ENCODE data around the gene CCDC110.

The CCDC110 gene

DNA sequence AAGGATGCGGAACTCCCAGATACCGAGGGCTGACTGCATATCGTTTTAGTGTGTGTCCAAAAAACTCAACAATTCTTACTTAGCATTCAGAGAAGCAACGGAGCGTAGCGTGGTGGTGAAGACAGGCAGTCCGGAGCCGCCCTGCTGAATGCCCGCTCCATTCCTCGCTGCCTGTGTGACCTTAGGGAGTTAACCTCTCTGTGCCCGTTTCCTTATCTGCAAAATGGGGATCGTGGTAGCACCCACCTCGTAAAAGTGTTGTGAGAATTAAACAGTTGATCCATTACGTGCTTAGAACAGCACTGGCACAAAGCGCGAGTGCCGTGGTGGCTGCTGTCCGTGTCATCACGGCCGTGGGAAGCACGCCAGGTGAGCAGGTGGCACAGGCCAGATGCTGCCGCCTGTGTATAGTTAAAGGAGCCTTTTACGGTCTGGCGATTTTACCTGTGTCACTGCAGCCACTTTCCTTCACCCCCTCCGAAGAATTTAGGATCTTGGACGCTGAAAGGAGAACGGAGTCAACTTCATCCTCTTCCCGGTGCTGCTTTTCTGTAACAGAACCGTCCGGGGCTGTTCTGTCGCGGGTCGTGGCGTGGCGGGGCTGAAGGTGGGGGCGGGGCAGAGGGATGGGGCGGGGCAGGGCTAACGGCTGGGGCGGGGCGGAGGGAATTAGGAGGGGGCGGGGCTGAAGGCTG is 885 bp downstream of the CCDC110 start:
- Histone ChIP-seq H3K4me3 (ENCODE audit: low read length) (peak overlapping the region; percentile 76), H3K27me3 (ENCODE audit: insufficient read depth, low read length) (peaks cover 26% of the 10 kb centered on the region), H3K9ac (ENCODE audit: low read depth, low read length) (peak overlapping the region; percentile 18; the same call in 1 of the 2 replicates), H3K4me1 (ENCODE audit: insufficient read depth, low read length) (0 out of 2 replicates have a peak, but pooled peaks cover 10% of the 10 kb centered on the region), H3K9me3 (ENCODE audit: insufficient read depth, low read depth, low read length) (no peaks in the 10 kb centered on the region), H3K27ac (ENCODE audit: low read depth, low read length) (no peak overlapping the region), H3K36me3 (ENCODE audit: insufficient read depth, low read length) (no peaks in the 10 kb centered on the region)
- WGBS = 9% methylated on average over 27 of the region's 41 CpGs

DNA sequence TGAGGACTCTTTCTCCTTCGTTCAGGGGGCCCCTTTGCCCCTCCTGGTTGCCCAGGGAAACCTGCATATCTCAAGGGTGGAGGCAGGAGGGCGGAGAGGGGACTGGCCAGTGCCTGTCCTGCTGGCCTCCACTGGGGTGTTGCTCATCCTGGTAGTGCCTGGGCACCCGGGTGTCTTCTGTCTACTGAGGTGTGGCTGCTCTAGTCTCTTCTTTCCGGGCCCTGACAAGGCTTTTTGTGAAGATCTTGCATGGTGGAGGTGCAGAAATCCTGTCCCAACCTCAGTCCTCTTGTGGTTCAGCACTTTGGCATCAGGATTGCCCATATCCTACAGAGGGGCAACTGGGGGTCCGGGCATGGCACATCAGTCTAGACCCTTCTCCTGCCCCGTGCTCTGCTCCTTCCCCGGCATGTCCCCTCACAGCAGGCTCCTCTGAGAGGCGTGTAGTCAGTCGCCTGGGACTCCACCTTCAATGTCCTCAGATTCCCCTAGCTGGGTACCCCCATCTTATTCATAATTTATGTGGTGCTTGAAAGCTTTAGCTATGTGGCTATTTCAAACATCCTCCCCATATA is 1.9 kb downstream of the CCDC110 start:
- H3K4me3 ChIP-seq (ENCODE audit: low read length) = no peak overlapping the region
- no peak overlapping the region for H3K27ac ChIP-seq (ENCODE audit: low read depth, low read length)
- no peaks in the 10 kb centered on the region for H3K36me3 ChIP-seq (ENCODE audit: insufficient read depth, low read length)
- 62% methylated on average over 9 of the region's 9 CpGs for WGBS
- H3K4me1 ChIP-seq (ENCODE audit: insufficient read depth, low read length) = 0 out of 2 replicates have a peak, but pooled peaks cover 10% of the 10 kb centered on the region
- H3K9ac ChIP-seq (ENCODE audit: low read depth, low read length) = no peak overlapping the region
- peaks cover 26% of the 10 kb centered on the region for H3K27me3 ChIP-seq (ENCODE audit: insufficient read depth, low read length)
- H3K9me3 ChIP-seq (ENCODE audit: insufficient read depth, low read depth, low read length) = no peaks in the 10 kb centered on the region

DNA sequence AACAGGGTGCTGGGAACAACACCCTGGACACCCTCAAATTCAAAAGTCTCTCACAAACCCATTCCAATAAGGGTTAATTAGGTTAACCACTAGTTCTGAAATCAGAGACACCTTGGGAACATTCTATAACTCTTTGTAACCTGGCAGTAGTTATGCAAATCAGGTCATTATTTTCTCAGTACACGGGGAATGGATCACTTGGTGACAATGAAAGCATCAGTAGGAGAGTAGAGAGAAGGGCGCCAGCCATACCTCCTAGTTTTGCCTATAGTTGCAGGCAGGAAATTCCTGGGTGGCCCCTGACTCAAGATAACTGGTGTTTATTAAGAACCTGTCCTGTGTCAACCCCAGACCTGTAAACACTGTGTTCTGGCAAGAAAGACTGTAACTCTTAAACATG is 2.5 kb downstream of the CCDC110 start:
- H3K9ac ChIP-seq (ENCODE audit: low read depth, low read length) = no peak overlapping the region
- peaks cover 14% of the 10 kb centered on the region; the same call in 1 of the 2 replicates for H3K4me1 ChIP-seq (ENCODE audit: insufficient read depth, low read length)
- H3K36me3 ChIP-seq (ENCODE audit: insufficient read depth, low read length) = no peaks in the 10 kb centered on the region
- no peak overlapping the region for H3K4me3 ChIP-seq (ENCODE audit: low read length)
- no peak overlapping the region for H3K27ac ChIP-seq (ENCODE audit: low read depth, low read length)
- 77% methylated on average over 2 of the region's 2 CpGs for WGBS
- H3K9me3 ChIP-seq (ENCODE audit: insufficient read depth, low read depth, low read length) = no peaks in the 10 kb centered on the region
- H3K27me3 ChIP-seq (ENCODE audit: insufficient read depth, low read length) = peaks cover 26% of the 10 kb centered on the region

DNA sequence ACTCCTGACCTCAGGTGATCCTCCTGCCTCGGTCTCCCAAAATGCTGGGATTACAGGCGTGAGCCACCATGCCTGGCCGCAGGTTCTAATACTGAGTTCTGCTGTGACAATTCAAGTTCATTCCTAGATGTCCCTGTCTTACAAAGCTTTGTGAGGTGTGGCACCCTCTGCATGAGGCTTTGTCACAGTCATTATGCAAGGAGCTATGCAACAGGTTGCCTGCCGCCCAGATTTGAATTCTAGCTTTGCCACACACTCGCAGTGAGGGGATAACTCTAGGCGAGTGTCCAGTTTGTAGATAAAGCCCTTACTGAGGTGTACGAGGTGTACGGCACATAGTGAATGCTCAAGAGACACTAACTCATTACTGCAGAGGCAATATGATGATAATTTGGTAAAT is 3.5 kb downstream of the CCDC110 start:
- Histone ChIP-seq H3K27ac (ENCODE audit: low read depth, low read length) (no peak overlapping the region), H3K9ac (ENCODE audit: low read depth, low read length) (no peak overlapping the region), H3K9me3 (ENCODE audit: insufficient read depth, low read depth, low read length) (no peaks in the 10 kb centered on the region), H3K36me3 (ENCODE audit: insufficient read depth, low read length) (no peaks in the 10 kb centered on the region), H3K4me3 (ENCODE audit: low read length) (no peak overlapping the region), H3K4me1 (ENCODE audit: insufficient read depth, low read length) (peaks cover 14% of the 10 kb centered on the region; the same call in 1 of the 2 replicates), H3K27me3 (ENCODE audit: insufficient read depth, low read length) (peaks cover 26% of the 10 kb centered on the region)
- 89% methylated on average over 8 of the region's 8 CpGs for WGBS

DNA sequence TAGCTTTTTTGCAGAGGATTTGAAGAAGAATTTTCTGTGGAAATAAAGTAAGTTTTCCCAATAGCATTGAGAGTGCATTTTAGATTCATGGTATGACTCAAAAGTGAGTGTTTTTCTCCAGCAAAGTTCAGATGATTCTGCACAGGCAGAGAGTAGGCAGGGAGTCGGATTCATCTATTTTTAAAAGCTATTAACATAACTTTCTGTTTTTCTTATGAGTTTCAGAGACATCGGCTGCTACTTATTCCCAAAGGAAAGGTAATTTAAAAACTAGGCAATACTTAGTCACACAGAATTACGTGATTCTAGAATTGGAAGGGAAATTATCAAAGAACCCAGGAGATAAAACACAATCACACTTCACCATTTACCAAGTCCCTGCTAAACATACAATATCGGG is 4.4 kb downstream of the CCDC110 start:
- Histone ChIP-seq H3K27me3 (ENCODE audit: insufficient read depth, low read length) (peaks cover 21% of the 10 kb centered on the region), H3K4me1 (ENCODE audit: insufficient read depth, low read length) (peaks cover 14% of the 10 kb centered on the region; the same call in 1 of the 2 replicates), H3K9me3 (ENCODE audit: insufficient read depth, low read depth, low read length) (no peaks in the 10 kb centered on the region), H3K9ac (ENCODE audit: low read depth, low read length) (no peak overlapping the region), H3K27ac (ENCODE audit: low read depth, low read length) (no peak overlapping the region), H3K4me3 (ENCODE audit: low read length) (no peak overlapping the region), H3K36me3 (ENCODE audit: insufficient read depth, low read length) (no peaks in the 10 kb centered on the region)
- 100% methylated on average over 3 of the region's 4 CpGs for WGBS

DNA sequence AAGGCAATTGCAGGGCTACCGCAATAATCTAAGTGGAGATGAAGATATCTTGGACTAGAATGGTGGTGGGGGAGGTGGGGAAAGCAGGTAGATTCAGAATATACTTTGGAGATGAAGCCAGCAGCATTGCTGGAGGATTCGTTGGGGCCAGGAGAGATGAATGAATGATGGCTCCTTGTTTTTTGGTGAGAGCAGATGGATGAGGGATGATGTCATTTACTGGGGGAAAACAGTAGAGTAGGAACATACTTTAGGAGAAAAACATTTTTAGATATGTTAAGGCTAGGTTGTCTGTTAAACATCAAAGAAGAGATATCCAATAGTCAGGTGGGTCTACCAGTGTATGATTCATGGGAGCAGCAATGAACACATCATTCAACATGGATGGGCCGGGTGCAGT is 5.8 kb downstream of the CCDC110 start:
- H3K4me3 ChIP-seq (ENCODE audit: low read length) = no peak overlapping the region
- no peaks in the 10 kb centered on the region for H3K9me3 ChIP-seq (ENCODE audit: insufficient read depth, low read depth, low read length)
- H3K27me3 ChIP-seq (ENCODE audit: insufficient read depth, low read length) = peaks cover 13% of the 10 kb centered on the region
- peaks cover 14% of the 10 kb centered on the region; the same call in 1 of the 2 replicates for H3K4me1 ChIP-seq (ENCODE audit: insufficient read depth, low read length)
- H3K9ac ChIP-seq (ENCODE audit: low read depth, low read length) = no peak overlapping the region
- no peaks in the 10 kb centered on the region for H3K36me3 ChIP-seq (ENCODE audit: insufficient read depth, low read length)
- 89% methylated on average over 3 of the region's 3 CpGs for WGBS
- no peak overlapping the region for H3K27ac ChIP-seq (ENCODE audit: low read depth, low read length)

DNA sequence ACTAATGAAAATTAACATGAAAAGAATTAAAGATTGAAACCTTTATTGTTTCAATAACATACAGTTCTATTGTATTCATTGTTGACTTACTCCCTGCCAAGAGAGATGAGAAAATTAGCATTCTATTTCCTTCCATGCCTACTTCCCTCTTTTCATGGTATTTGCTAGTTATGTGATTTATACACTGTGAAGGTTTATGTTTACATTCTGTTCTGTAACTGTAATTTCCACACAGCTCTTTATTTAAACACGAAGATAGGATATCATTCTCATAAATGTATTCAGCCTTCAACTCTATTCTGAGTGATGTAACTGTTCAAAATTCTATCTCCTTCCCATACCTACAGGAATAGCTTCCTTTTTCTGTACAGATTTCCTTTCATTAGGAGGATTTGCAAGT is 6.6 kb downstream of the CCDC110 start:
- Histone ChIP-seq H3K27me3 (ENCODE audit: insufficient read depth, low read length) (peaks cover 5% of the 10 kb centered on the region), H3K4me3 (ENCODE audit: low read length) (no peak overlapping the region), H3K36me3 (ENCODE audit: insufficient read depth, low read length) (no peaks in the 10 kb centered on the region), H3K9me3 (ENCODE audit: insufficient read depth, low read depth, low read length) (no peaks in the 10 kb centered on the region), H3K27ac (ENCODE audit: low read depth, low read length) (no peak overlapping the region), H3K9ac (ENCODE audit: low read depth, low read length) (no peak overlapping the region), H3K4me1 (ENCODE audit: insufficient read depth, low read length) (peaks cover 8% of the 10 kb centered on the region; the same call in 1 of the 2 replicates)
- 91% methylated on average over 1 of the region's 1 CpG for WGBS

DNA sequence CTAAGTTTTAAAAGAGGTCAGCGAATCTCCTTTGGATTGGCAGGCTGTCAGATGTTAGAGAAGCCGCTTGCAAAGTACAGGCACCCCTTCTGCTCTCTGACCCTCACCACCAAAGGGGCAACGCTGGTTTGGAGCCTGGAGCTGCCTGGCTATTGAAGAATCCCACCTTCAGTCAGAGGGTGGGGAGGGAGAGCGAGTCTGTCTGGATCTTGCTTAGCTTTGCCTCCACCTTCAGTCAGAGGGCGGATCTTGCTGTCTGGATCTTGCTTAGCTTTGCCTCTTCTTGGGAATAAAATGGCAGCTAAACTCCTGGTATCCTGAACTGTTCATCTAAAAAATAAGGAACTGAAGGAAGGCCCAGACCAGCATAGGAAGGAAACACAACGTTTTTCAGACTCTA is 7.3 kb downstream of the CCDC110 start:
- Histone ChIP-seq H3K4me1 (ENCODE audit: insufficient read depth, low read length) (peaks cover 4% of the 10 kb centered on the region; the same call in 1 of the 2 replicates), H3K27ac (ENCODE audit: low read depth, low read length) (no peak overlapping the region), H3K9me3 (ENCODE audit: insufficient read depth, low read depth, low read length) (no peaks in the 10 kb centered on the region), H3K27me3 (ENCODE audit: insufficient read depth, low read length) (no peaks in the 10 kb centered on the region; the same call in 1 of the 2 replicates), H3K36me3 (ENCODE audit: insufficient read depth, low read length) (no peaks in the 10 kb centered on the region), H3K4me3 (ENCODE audit: low read length) (no peak overlapping the region), H3K9ac (ENCODE audit: low read depth, low read length) (no peak overlapping the region)
- 47% methylated on average over 6 of the region's 6 CpGs for WGBS

DNA sequence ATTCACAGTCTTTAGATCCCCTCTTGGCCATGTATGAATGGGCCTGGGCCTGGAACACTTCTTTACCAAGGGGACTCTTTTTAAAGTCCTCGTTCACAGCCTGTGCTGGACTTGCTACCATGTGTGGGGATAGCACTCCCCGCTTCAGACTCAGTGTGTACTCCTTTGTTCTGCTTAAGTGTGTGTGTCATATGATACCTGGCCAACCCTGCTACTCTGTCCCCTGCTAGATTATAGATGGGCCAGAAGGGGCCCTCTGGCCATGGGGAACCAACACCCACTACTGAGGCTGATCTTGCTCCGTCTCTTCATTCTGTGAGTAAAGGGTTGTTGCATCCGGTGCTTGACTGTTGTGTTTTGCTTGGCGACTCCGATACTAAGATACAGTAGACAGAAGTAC is 8.0 kb downstream of the CCDC110 start:
- no peak overlapping the region for H3K9ac ChIP-seq (ENCODE audit: low read depth, low read length)
- no peak overlapping the region for H3K4me3 ChIP-seq (ENCODE audit: low read length)
- no peaks in the 10 kb centered on the region for H3K27me3 ChIP-seq (ENCODE audit: insufficient read depth, low read length)
- 93% methylated on average over 6 of the region's 6 CpGs for WGBS
- no peak overlapping the region for H3K27ac ChIP-seq (ENCODE audit: low read depth, low read length)
- no peaks in the 10 kb centered on the region for H3K36me3 ChIP-seq (ENCODE audit: insufficient read depth, low read length)
- no peaks in the 10 kb centered on the region for H3K9me3 ChIP-seq (ENCODE audit: insufficient read depth, low read depth, low read length)
- H3K4me1 ChIP-seq (ENCODE audit: insufficient read depth, low read length) = peaks cover 4% of the 10 kb centered on the region; the same call in 1 of the 2 replicates

DNA sequence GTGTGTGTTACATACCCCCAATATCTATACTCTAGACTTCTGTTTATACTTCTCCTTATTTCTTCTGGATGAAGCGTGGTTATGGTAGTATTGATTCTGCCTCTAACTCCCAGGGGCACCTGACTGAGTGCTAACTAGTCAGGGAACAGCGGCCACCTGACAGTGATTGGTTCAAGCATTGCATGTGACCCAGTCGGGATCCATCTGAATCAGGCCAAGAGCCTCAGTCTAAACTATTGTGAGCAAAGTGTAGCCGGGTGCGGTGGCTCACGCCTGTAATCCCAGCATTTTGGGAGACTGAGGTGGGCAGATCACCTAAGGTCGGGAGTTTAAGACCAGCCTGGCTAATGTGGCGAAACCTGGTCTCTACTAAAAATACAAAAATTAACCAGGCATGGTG is 10.0 kb downstream of the CCDC110 start:
- Histone ChIP-seq H3K4me1 (ENCODE audit: insufficient read depth, low read length) (peaks cover 13% of the 10 kb centered on the region; the same call in 1 of the 2 replicates), H3K4me3 (ENCODE audit: low read length) (no peak overlapping the region), H3K36me3 (ENCODE audit: insufficient read depth, low read length) (no peaks in the 10 kb centered on the region), H3K9ac (ENCODE audit: low read depth, low read length) (no peak overlapping the region), H3K27ac (ENCODE audit: low read depth, low read length) (no peak overlapping the region), H3K27me3 (ENCODE audit: insufficient read depth, low read length) (no peaks in the 10 kb centered on the region), H3K9me3 (ENCODE audit: insufficient read depth, low read depth, low read length) (no peaks in the 10 kb centered on the region)
- WGBS = 92% methylated on average over 8 of the region's 8 CpGs

DNA sequence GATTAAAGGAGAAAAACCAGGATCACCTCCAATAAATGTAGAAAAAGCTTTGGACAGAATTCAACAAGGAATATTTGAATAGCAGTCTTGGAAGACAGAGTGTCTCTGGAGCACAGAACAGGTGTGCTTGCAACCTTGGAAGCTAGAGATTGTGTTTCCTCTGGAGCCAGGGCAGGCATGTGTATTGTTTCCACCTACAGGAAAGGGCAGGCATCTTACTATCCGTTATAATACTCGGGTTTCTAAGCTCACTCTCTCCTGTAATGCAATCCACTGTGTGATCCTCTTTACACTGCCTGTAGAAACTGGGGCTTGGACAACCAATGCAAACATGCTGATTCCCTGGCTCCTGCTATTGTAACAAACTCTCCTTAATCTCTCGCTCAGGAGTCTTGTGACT is 14.4 kb downstream of the CCDC110 start:
- no peaks in the 10 kb centered on the region for H3K27me3 ChIP-seq (ENCODE audit: insufficient read depth, low read length)
- H3K9me3 ChIP-seq (ENCODE audit: insufficient read depth, low read depth, low read length) = no peaks in the 10 kb centered on the region
- 47% methylated on average over 3 of the region's 3 CpGs for WGBS
- H3K9ac ChIP-seq (ENCODE audit: low read depth, low read length) = no peak overlapping the region
- peaks cover 9% of the 10 kb centered on the region; the same call in 1 of the 2 replicates for H3K4me1 ChIP-seq (ENCODE audit: insufficient read depth, low read length)
- H3K36me3 ChIP-seq (ENCODE audit: insufficient read depth, low read length) = no peaks in the 10 kb centered on the region
- no peak overlapping the region for H3K4me3 ChIP-seq (ENCODE audit: low read length)
- H3K27ac ChIP-seq (ENCODE audit: low read depth, low read length) = no peak overlapping the region
